VCaP (cell line): Measurements from ENCODE around the gene OR4D2.
"Not testable (repeated sequence)": the region's sequence is repeated elsewhere in the genome, so short reads cannot be mapped to it uniquely, and the experiment has no call there.

ENCODE experiments used
- H3K27ac ChIP-seq: fragments of 450-650 bp; 2 replicates; pipeline ENCODE4 v1.5.1; 2017
- TF ChIP-seq, protein P1 (sequence below): fragments of 450-650 bp; conservative IDR thresholded peaks from 2 replicates; pipeline ENCODE4 v1.5.1; 2017; ENCODE audit warnings: mild to moderate bottlenecking, moderate library complexity

OR4D2 gene

DNA sequence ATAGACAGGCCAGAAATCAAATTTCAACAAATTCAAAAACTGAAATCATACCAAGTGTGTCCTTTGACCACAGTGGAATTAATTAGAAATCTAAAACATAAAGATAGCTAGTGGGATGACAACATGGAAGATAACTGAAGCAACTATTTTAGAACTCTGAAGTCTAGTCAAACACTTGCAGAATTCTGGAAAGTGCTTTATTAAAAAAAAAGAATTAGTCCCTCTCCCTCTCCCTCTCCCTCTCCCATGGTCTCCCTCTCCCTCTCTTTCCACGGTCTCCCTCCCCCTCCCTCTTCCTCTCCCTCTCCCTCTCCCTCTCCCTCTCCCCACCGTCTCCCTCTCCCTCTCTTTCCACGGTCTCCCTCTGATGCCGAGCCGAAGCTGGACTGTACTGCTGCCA lies 25.3 kb upstream of the OR4D2 start:
- no peak overlapping the region for H3K27ac ChIP-seq
- TF ChIP-seq, protein P1, sequence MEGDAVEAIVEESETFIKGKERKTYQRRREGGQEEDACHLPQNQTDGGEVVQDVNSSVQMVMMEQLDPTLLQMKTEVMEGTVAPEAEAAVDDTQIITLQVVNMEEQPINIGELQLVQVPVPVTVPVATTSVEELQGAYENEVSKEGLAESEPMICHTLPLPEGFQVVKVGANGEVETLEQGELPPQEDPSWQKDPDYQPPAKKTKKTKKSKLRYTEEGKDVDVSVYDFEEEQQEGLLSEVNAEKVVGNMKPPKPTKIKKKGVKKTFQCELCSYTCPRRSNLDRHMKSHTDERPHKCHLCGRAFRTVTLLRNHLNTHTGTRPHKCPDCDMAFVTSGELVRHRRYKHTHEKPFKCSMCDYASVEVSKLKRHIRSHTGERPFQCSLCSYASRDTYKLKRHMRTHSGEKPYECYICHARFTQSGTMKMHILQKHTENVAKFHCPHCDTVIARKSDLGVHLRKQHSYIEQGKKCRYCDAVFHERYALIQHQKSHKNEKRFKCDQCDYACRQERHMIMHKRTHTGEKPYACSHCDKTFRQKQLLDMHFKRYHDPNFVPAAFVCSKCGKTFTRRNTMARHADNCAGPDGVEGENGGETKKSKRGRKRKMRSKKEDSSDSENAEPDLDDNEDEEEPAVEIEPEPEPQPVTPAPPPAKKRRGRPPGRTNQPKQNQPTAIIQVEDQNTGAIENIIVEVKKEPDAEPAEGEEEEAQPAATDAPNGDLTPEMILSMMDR = no peak

DNA sequence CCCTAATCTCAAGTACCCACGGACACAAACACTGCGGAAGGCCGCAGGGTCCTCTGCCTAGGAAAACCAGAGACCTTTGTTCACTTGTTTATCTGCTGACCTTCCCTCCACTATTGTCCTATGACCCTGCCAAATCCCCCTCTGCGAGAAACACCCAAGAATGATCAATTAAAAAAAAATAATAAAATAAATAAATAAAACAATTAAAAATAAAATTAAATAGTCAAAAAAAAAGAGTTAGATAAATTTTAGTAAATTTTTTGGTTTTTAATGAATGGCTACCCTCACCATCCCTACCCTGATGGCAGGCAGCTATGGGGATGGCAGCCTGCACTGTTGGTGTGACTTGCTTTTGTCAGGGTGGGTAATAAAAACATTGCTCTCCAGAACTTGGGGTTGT lies 23.4 kb upstream of the OR4D2 start:
- H3K27ac ChIP-seq = not testable (repeated sequence)

DNA sequence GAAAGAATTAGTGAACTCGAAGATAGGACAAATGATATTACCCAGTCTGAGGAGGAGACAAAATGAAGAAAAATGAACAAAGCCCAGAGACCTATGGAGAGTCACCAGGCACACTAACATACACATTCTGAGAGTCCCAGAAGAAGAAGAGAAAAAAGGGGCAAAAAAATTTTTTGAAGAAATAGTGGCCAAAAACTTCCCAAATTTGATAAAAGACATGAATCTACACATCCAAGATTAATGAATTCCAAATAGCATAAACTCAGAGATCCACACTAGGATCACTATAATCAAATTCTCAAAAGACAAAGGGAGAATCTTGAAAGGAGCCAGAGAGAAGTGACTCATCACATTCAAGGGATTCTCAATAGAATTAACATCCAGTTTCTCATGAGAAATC lies 22.0 kb upstream of the OR4D2 start:
- TF ChIP-seq, protein P1 = no peak

DNA sequence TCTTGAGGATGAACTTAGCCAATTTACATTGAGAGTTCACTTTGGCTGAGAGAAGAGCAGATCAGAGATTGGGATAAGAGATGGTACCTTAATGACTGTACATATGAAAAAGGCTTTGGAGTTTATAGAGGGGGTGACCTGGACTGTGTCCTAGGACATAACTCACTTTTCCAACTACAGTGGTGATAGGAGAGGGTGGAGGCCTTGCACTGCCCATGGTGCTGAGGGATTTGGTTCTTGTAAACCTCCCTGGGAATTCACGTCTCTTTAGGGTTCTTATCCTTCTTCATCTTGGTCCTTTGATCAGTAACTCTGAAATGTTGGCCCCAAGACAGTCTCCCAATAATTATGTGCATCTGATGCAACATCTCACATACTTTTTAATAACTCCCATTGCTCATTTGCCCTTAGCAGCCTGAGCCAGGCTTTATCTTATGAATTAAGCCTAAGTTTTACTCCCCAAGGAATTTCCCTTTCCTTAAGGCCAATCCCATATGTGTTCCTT lies 18.8 kb upstream of the OR4D2 start, which contains the start of gene OR4D1:
TSS of gene OR4D1 (plus strand) at position 455 of the 505 bp plus-strand sequence. CDS start 6,770 bp downstream, outside the sequence.
- TF ChIP-seq, protein P1 = no peak

More for the DNA sequence above, 22.0 kb upstream of the OR4D2 start:
- no peak overlapping the region for H3K27ac ChIP-seq

DNA sequence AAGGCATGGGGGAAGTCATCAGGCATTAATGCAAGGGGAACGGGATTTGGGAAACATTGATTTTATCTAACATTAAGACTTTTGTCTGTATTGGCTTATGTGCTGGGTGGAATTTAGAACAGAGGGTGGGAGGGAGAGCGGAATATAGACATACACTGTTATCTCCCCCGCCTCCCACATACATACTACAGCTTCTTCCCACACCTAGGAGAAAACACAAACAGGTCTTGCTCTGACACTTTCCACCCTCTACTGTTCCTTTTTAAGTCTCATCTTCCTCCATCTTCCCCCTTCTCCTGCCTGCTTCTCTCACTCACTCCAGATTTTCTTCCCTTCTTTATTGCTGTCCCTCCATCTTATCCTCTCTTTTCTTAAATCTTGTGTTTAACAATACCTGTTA lies 18.2 kb upstream of the OR4D2 start:
- TF ChIP-seq, protein P1 = no peak
- H3K27ac ChIP-seq = no peak overlapping the region

More for the DNA sequence above, 18.8 kb upstream of the OR4D2 start, which contains the start of gene OR4D1:
- H3K27ac ChIP-seq = no peak within 1 kb of the TSS

DNA sequence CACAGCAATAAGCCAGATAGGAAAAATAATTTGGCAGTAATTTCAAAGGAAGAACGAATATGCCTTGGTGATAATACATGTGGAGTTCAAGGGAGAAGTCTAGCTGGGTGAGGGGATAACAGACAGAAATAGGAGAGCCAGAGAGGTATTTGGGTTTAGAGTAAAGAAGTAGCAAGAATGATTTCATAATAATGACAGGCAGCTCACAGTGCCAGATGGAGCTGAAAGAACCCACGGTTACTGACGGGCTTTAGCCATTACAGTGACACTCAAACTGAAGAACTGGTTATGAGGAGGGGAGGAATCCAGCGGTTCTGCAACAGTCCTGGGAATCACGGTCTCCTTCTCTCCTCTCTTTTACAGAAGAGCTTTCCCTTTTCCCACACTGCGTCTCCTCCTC lies 16.4 kb upstream of the OR4D2 start:
- TF ChIP-seq, protein P1 = no peak
- H3K27ac ChIP-seq = no peak overlapping the region

DNA sequence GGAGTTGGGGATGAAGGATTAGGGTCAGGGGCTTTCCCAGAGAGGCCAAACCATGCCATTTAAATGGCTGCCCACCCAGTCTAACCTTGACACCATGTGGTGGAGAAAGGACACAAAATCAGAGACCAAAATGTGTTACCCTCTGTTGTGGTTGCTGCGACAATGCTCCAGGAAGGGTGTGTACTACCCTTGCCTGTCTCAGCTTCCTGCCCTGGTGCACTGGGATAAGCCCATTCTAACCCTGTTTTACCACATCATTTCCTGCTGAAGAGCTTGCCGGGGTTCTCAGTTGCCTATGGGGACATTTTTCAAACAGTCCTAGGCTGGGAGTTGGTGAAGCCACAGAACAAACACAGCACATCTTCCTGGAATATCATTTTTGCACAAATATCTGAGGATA lies 13.7 kb upstream of the OR4D2 start:
- TF ChIP-seq, protein P1 = no peak
- H3K27ac ChIP-seq = no peak overlapping the region

DNA sequence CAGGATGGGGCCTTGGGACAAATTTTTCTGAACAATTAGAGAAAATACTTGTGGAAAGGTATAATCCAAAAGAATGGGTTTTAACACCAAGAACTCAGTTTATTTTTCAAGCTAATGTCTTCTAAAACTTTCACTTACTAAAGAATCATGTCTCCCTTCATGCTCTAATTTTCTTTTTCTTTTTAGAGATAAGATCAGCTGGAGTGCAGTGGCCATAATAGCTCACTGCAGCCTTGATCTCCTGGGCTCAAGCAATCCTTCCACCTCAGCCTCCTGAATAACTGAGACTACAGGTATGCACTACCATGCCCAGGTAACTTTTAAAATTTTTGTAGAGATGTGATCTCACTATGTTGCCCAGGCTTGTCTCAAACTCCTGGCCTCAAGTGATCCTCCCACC lies 13.1 kb upstream of the OR4D2 start:
- H3K27ac ChIP-seq = no peak overlapping the region
- TF ChIP-seq, protein P1 = no peak
